GM10266 (cell line): ENCODE results near the gene SCGB1D1.

Experiments used
- DNase-seq: peaks from one replicate; pipeline ENCODE4 v3.0.0; 2012; ENCODE audit errors: extremely low spot score
- TF ChIP-seq, protein P1 (sequence below): IDR thresholded peaks from 2 replicates; pipeline ENCODE4 v1.5.1; 2012; ENCODE audit warnings: mild to moderate bottlenecking, low read depth; ENCODE audit not compliant: control insufficient read depth, insufficient read depth; ENCODE audit errors: missing control alignments

Gene SCGB1D1

DNA sequence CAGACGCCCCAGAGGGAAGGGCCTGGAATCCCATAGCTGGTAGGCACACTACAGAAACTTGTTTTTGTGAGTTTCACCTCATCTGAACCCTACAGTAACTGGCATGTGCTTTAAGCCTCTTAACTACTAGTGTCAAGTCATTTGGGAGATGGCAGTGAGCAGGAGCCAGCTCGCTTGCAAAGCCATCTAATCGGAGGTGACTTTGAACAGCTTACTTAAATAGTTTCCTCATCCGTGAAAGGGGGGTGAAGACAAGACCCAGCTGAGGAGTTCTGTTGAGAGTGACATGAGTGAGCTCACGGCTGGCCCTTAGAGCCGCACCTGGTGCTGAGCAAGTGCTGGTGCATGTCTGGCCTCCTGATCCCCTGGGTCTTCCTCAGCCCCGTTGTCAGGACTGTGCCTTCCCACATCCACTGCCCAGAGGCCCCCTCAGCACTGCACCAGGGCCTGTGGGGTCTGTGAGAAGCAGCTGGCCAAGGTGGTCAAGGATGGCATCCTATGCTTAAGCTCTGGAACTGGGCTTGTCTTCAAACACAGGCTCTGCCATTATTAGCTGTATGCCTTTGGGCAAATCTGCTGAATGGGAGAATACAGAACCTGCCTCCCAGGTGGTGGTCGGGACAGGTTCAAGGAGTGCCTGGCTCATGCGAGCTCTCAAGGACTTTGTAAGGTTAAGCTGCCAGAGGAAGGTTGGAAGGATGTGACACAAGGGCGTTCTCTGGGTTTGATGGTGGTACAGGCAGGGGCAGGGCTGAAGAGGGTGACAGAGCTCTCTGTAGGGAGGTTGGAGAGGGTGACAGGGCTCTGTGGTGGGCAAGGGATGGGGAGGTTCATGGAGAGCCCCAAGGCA is 38.9 kb upstream of the SCGB1D1 start:
- TF ChIP-seq, protein P1, sequence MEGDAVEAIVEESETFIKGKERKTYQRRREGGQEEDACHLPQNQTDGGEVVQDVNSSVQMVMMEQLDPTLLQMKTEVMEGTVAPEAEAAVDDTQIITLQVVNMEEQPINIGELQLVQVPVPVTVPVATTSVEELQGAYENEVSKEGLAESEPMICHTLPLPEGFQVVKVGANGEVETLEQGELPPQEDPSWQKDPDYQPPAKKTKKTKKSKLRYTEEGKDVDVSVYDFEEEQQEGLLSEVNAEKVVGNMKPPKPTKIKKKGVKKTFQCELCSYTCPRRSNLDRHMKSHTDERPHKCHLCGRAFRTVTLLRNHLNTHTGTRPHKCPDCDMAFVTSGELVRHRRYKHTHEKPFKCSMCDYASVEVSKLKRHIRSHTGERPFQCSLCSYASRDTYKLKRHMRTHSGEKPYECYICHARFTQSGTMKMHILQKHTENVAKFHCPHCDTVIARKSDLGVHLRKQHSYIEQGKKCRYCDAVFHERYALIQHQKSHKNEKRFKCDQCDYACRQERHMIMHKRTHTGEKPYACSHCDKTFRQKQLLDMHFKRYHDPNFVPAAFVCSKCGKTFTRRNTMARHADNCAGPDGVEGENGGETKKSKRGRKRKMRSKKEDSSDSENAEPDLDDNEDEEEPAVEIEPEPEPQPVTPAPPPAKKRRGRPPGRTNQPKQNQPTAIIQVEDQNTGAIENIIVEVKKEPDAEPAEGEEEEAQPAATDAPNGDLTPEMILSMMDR: no peak

DNA sequence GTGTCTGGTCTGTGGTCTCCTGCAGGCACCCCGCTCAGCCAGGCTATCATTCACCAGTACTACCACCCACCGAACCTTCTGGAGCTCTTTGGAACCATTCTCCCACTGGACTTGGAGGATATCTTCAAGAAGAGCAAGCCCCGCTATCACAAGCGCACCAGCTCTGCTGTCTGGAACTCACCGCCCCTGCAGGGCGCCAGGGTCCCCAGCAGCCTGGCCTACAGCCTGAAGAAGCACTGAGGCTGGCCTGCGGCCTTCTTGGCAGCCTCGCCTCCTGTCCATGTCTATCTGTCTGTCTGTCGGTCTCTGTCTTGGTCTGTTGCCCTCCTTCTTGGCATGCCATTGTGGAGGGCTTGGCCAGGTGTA is 38.3 kb upstream of the SCGB1D1 start:
- TF ChIP-seq, protein P1: no peak
- no peak for DNase-seq

More for the DNA sequence above, 38.9 kb upstream of the SCGB1D1 start:
- DNase-seq: no peak

DNA sequence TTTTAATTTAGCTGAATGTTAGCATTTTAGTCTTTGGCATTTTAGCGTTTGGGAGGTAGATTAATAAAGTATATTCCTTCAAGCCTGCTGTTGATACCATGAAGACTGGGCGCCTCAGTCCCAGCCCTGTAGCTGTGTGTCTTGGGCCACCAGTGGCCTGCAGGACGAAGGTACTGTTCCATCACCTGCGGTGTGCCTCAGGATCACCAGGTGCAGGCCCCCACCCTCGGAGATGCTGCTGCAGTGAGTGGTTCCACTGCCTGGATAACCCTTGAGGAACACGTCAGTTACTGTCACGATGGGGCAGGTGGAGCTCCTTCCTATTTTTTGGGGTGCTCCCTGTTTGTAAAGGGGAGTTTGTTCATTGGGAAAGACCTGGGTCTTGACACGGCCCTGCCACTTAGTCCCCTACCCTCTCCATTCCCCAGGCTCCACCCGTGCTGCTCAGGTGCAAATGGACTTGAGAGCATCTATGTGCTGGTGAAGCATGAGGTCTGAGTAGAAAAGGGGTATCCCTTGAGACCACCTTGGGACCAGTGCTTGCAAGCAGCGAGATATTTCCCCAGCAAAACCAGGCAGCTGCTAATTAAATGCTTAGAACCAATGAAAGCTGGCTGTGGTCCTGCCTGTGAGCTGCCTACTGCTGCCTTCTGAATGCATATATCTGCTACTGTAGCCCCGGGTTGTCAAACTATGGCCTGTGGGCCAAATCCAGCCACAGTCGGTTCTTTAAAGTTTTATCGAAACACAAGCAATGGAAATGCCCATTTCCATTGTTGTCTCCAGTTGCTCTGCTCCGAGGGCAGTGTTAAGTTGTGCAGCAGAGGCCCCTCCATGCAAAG is 37.5 kb upstream of the SCGB1D1 start:
- no peak for DNase-seq
- TF ChIP-seq, protein P1: no peak

DNA sequence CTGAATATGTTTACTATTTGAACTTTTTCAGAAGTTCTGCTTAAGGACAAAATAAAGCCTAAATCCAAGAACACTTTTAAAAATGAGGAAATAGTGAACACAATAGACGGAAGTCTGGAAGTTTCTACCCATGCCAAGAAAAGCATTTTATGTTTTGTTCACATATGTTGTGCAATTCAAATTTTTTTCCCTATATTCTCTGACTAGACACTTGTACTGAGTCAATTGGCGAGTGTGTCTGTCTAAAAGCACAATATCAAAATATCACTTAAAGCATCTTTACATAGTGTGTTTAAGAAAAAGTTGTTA is 37.0 kb upstream of the SCGB1D1 start:
- no peak for DNase-seq
- TF ChIP-seq, protein P1: no peak

DNA sequence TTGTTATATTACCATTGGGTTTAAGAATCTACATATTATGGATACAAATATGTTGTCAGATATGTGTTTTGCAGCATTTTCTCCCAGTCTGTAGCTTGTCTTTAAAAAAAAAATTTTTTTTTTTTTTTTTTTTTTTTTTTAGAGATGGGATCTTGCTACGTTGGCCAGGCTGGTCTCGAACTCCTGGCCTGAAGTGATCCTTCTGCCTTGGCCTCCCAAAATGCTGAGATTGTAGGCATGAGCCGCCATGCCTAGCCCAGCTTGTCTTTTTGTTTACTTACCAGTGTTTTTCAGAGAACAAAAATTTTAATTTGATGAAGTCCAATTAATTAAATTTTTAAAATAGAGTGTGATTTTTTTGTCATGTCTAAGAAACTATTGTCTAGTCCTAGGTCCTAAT is 36.4 kb upstream of the SCGB1D1 start:
- DNase-seq: no peak
- TF ChIP-seq, protein P1: no peak

DNA sequence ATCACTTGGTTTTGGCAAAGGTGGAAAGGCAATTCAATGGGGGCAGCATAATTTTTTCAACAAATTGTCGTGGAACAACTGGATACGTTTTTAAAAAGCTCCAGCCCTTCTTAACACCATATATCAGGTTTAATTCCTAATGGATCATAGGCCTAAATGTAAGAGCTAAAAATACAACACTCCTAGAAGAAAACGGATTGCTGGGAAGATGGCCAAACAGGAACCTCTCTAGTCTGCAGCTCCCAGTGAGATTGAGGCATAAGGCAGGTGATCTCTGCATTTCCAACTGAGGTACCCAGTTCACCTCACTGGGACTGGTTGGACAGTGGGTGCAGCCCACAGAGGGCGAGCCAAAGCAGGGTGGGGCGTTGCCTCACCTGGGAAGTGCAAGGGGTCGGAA is 32.4 kb upstream of the SCGB1D1 start:
- DNase-seq: no peak
- TF ChIP-seq, protein P1: no peak

DNA sequence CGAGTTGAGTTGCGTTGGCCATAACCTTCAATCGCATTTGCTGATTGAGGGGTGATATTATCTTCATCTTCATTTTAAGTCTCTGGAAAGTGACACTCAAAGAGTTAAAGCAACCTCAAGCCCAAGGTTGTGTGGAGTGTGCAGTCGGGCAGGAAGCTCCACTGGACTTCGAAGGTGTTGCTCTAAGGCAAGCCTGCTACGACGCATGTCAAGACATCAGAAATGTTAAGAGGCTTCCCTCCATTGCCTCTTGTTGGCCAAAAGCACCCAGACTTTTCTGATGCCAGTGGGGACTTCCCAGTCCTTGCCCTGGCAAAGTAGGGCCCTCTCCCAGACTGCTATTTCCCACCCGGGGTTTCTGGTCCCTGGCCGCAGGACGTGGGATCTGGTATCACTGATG is 23.6 kb upstream of the SCGB1D1 start:
- no peak for DNase-seq
- TF ChIP-seq, protein P1: no peak
